HepG2 (cell line): ENCODE results near the gene ALG3. TPM values are rescaled to one million over a fixed set of nuclear protein-coding genes. Genes with fewer than 3 reads are reported as not detected.
A peak's percentile ranks its signal among the peaks of the same experiment; 100 is the strongest.

Experiments used
- BRD4 ChIP-seq: sonication (generic); formaldehyde crosslinking; IDR thresholded peaks from 2 replicates; pipeline ENCODE4 v1.4.0; 2020; ENCODE audit warnings: missing genetic modification reagents
- ELF3 ChIP-seq: IDR thresholded peaks from 2 replicates; pipeline ENCODE4 v1.6.1; 2016; ENCODE audit warnings: missing genetic modification reagents, missing compliant biosample characterization
- FLYWCH1 ChIP-seq: sonication (generic); formaldehyde crosslinking; IDR thresholded peaks from 2 replicates; pipeline ENCODE4 v1.8.1; 2023; ENCODE audit warnings: mild to moderate bottlenecking, missing genetic modification reagents
- HOXA5 ChIP-seq: sonication (generic); formaldehyde crosslinking; IDR thresholded peaks from 2 replicates; pipeline ENCODE4 v1.4.0; 2020; ENCODE audit warnings: missing genetic modification reagents
- JUN ChIP-seq: sonication (generic); formaldehyde crosslinking; IDR thresholded peaks from 2 replicates; pipeline ENCODE4 v1.4.0; 2020; ENCODE audit warnings: mild to moderate bottlenecking, missing genetic modification reagents
- KMT2A ChIP-seq: sonication (generic); formaldehyde crosslinking; IDR thresholded peaks from 2 replicates; pipeline ENCODE4 v1.4.0; 2020; ENCODE audit warnings: missing genetic modification reagents
- MIER2 ChIP-seq: IDR thresholded peaks from 2 replicates; pipeline ENCODE4 v1.6.1; 2016; ENCODE audit warnings: missing biosample characterization, missing genetic modification reagents
- MIER3 ChIP-seq: IDR thresholded peaks from 2 replicates; pipeline ENCODE4 v1.6.1; 2016; ENCODE audit warnings: missing compliant biosample characterization, borderline replicate concordance
- MIXL1 ChIP-seq: IDR thresholded peaks from 2 replicates; pipeline ENCODE4 v1.6.1; 2016
- MXI1 ChIP-seq: IDR thresholded peaks from 3 replicates; pipeline ENCODE4 v1.6.1; 2012; ENCODE audit warnings: low read depth, low read length, inconsistent platforms, borderline replicate concordance
- MYPOP ChIP-seq: sonication (generic); formaldehyde crosslinking; IDR thresholded peaks from 2 replicates; pipeline ENCODE4 v1.8.1; 2023; ENCODE audit warnings: mild to moderate bottlenecking, moderate library complexity, missing genetic modification reagents
- NCOA5 ChIP-seq: sonication (generic); formaldehyde crosslinking; IDR thresholded peaks from 2 replicates; pipeline ENCODE4 v1.4.0; 2020; ENCODE audit warnings: missing genetic modification reagents
- NFE2 ChIP-seq: sonication (generic); formaldehyde crosslinking; IDR thresholded peaks from 2 replicates; pipeline ENCODE4 v1.4.0; 2020; ENCODE audit warnings: missing genetic modification reagents
- NFRKB ChIP-seq: fragments of 450-650 bp; IDR thresholded peaks from 2 replicates; pipeline ENCODE4 v1.6.1; 2017
- ONECUT2 ChIP-seq: sonication (generic); formaldehyde crosslinking; IDR thresholded peaks from 2 replicates; pipeline ENCODE4 v1.4.0; 2020; ENCODE audit warnings: missing genetic modification reagents
- PHB2 ChIP-seq: fragments of 450-650 bp; IDR thresholded peaks from 2 replicates; pipeline ENCODE4 v1.6.1; 2018; ENCODE audit not compliant: partially characterized antibody
- POLR2AphosphoS2 ChIP-seq: IDR thresholded peaks from 2 replicates; pipeline ENCODE4 v1.6.1; 2011; ENCODE audit warnings: low read depth, low read length, improper control_type of control experiment
- PRPF4 ChIP-seq: fragments of 200-400 bp; formaldehyde crosslinking; IDR thresholded peaks from 2 replicates; pipeline ENCODE4 v1.6.1; 2016; ENCODE audit warnings: low read length, low read depth; ENCODE audit not compliant: poor library complexity, severe bottlenecking
- REL ChIP-seq: sonication (generic); formaldehyde crosslinking; conservative IDR thresholded peaks from 2 replicates; pipeline ENCODE4 v1.8.0; 2022; ENCODE audit warnings: mild to moderate bottlenecking, missing genetic modification reagents, moderate library complexity
- RXRB ChIP-seq: IDR thresholded peaks from 2 replicates; pipeline ENCODE4 v1.6.1; 2016; ENCODE audit warnings: borderline replicate concordance, missing genetic modification reagents, missing compliant biosample characterization
- SP5 ChIP-seq: IDR thresholded peaks from 2 replicates; pipeline ENCODE4 v1.6.1; 2016; ENCODE audit warnings: low read depth, borderline replicate concordance
- SPEN ChIP-seq: sonication (generic); formaldehyde crosslinking; IDR thresholded peaks from 2 replicates; pipeline ENCODE4 v1.5.1; 2020; ENCODE audit warnings: low read depth, mild to moderate bottlenecking, missing genetic modification reagents
- ZBTB43 ChIP-seq: sonication (generic); formaldehyde crosslinking; conservative IDR thresholded peaks from 2 replicates; pipeline ENCODE4 v1.4.0; 2020; ENCODE audit warnings: missing genetic modification reagents
- ZBTB8A ChIP-seq: sonication (generic); formaldehyde crosslinking; IDR thresholded peaks from 2 replicates; pipeline ENCODE4 v1.4.0; 2020; ENCODE audit warnings: mild to moderate bottlenecking, low read depth, missing genetic modification reagents, borderline replicate concordance
- ZNF235 ChIP-seq: sonication (generic); formaldehyde crosslinking; IDR thresholded peaks from 2 replicates; pipeline ENCODE4 v1.8.1; 2023; ENCODE audit warnings: mild to moderate bottlenecking, missing genetic modification reagents, borderline replicate concordance
- ZNF276 ChIP-seq: sonication (generic); formaldehyde crosslinking; IDR thresholded peaks from 2 replicates; pipeline ENCODE4 v1.4.0; 2020; ENCODE audit warnings: mild to moderate bottlenecking, low read depth, missing genetic modification reagents
- ZNF329 ChIP-seq: sonication (generic); formaldehyde crosslinking; IDR thresholded peaks from 2 replicates; pipeline ENCODE4 v1.9.0; 2021; ENCODE audit warnings: low read depth, mild to moderate bottlenecking, missing genetic modification reagents
- ZNF468 ChIP-seq: sonication (generic); formaldehyde crosslinking; IDR thresholded peaks from 2 replicates; pipeline ENCODE4 v1.8.0; 2022; ENCODE audit warnings: mild to moderate bottlenecking, moderate library complexity, missing genetic modification reagents
- ZNF572 ChIP-seq: sonication (generic); formaldehyde crosslinking; IDR thresholded peaks from 2 replicates; pipeline ENCODE4 v1.5.1; 2020; ENCODE audit warnings: mild to moderate bottlenecking, missing genetic modification reagents
- ZNF883 ChIP-seq: sonication (generic); formaldehyde crosslinking; IDR thresholded peaks from 2 replicates; pipeline ENCODE4 v1.5.1; 2020; ENCODE audit warnings: mild to moderate bottlenecking, missing genetic modification reagents; ENCODE audit errors: not compliant biosample characterization
- polyA plus RNA-seq, 8 experiments: library from polyadenylated mRNA; depleted of rRNA in 3 of 8; stranded (reverse) in 7 of 8; unstranded in 1 of 8; fragments of >200 nt; fragmentation: Illumina TruSeq in 4 of 8; extraction: Trizol in 4 of 8; gene quantifications; 2 replicates each; pipeline versions ENCODE4 v1.2.1 to v1.2.3, GENCODE V29; 2011 to 2016; ENCODE audit warnings: low read depth in 4 of 8, missing spikeins in 1 of 8, mixed read lengths in 1 of 8; ENCODE audit not compliant: insufficient read depth in 1 of 8
- total RNA-seq, 5 experiments: library from RNA; depleted of rRNA; stranded (reverse); fragments of >200 nt; fragmentation: Illumina TruSeq; extraction: Trizol; gene quantifications; 2 replicates each; pipeline ENCODE4 v1.2.3, GENCODE V29; 2016; ENCODE audit warnings: low read depth in 1 of 5

ALG3 gene
- total and polyA plus RNA-seq, 2 of the 13 experiments (the other 11 are each of a cell fraction or from before 2014, with no cell fraction given), result 46.6 to 57.1 TPM

GRCh38 chr3:184249412-184250166, 827 bp upstream of the ALG3 start, which contains the start of gene EEF1AKMT4 (continued):
- peak; percentile 45; the same call in 1 of the 2 replicates for TF ChIP-seq MYPOP
- TF ChIP-seq SPEN (CRISPR knock-in tag), result peak; percentile 40
- TF ChIP-seq ZBTB43 (CRISPR knock-in tag), result no peak
- peak; percentile 30; the same call in 1 of the 2 replicates for TF ChIP-seq ZNF235 (CRISPR knock-in tag)
- no peak for TF ChIP-seq ONECUT2 (CRISPR knock-in tag)
- no peak for TF ChIP-seq POLR2AphosphoS2
- peak; percentile 100 for TF ChIP-seq MXI1
- no peak for TF ChIP-seq NFRKB
- TF ChIP-seq FLYWCH1 (CRISPR knock-in tag), result no peak
- peak; percentile 30; the same call in 1 of the 2 replicates for TF ChIP-seq RXRB (CRISPR knock-in tag)
- peak; percentile 35; the same call in 1 of the 2 replicates for TF ChIP-seq HOXA5 (CRISPR knock-in tag)
- peak; percentile 61 for TF ChIP-seq ZNF883 (CRISPR knock-in tag)
- TF ChIP-seq ZNF329 (CRISPR knock-in tag), result no peak
- TF ChIP-seq KMT2A (CRISPR knock-in tag), result peak; percentile 31; the same call in 1 of the 2 replicates
- no peak for TF ChIP-seq MIXL1 (CRISPR knock-in tag)
- TF ChIP-seq MIER2, result peak; percentile 69; the same call in 1 of the 2 replicates
- no peak for TF ChIP-seq ZNF468 (CRISPR knock-in tag)
- TF ChIP-seq NFE2 (CRISPR knock-in tag), result no peak
- TF ChIP-seq SP5, result peak; percentile 87
- TF ChIP-seq PHB2, result no peak
- no peak for TF ChIP-seq JUN
- no peak for TF ChIP-seq ZBTB8A (CRISPR knock-in tag)
- TF ChIP-seq ELF3 (CRISPR knock-in tag), result peak; percentile 30; the same call in 1 of the 2 replicates
- no peak for TF ChIP-seq ZNF572 (CRISPR knock-in tag)
- peak; percentile 57; the same call in 1 of the 2 replicates for TF ChIP-seq BRD4 (CRISPR knock-in tag)
- no peak for TF ChIP-seq PRPF4
- TF ChIP-seq NCOA5 (CRISPR knock-in tag), result no peak
- no peak for TF ChIP-seq MIER3 (CRISPR knock-in tag)
- TF ChIP-seq REL, result no peak
- TF ChIP-seq ZNF276, result no peak
